Vagina (tissue), 2 donors: Measurements from ENCODE around the gene LGMN.

Experiments used
- POLR2A ChIP-seq, 2 donors: fragments of 450-650 bp; IDR thresholded peaks; one replicate each; pipeline ENCODE4 v1.6.1; 2017; ENCODE audit warnings: antibody characterized with exemption in 2 of 2, mild to moderate bottlenecking in 2 of 2, moderate library complexity in 2 of 2
- TF ChIP-seq, protein P1 (sequence below), 3 experiments: fragments of 450-650 bp in 2 of 3; fragments of 200-600 bp in 1 of 3; sonication (generic) in 1 of 3; IDR thresholded peaks; one replicate each; pipeline ENCODE4 v1.5.1; 2017 to 2019; ENCODE audit warnings: antibody characterized with exemption in 3 of 3, mild to moderate bottlenecking in 2 of 3, moderate library complexity in 2 of 3

DNA sequence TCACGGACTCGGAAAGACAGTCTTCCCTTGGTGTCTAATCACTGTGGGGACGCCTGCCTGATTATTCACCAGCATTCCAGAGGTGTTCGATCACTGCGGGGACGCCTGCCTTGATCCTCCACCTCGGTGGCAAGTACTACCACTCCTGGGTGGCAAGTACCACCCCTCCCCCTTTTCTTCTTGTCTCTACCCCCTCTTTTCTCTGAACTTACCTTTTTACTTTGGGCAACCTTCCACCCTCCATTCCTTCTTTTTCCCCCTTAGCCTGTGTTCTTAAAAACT lies 12.0 kb upstream of the LGMN start:
- TF ChIP-seq, protein P1, sequence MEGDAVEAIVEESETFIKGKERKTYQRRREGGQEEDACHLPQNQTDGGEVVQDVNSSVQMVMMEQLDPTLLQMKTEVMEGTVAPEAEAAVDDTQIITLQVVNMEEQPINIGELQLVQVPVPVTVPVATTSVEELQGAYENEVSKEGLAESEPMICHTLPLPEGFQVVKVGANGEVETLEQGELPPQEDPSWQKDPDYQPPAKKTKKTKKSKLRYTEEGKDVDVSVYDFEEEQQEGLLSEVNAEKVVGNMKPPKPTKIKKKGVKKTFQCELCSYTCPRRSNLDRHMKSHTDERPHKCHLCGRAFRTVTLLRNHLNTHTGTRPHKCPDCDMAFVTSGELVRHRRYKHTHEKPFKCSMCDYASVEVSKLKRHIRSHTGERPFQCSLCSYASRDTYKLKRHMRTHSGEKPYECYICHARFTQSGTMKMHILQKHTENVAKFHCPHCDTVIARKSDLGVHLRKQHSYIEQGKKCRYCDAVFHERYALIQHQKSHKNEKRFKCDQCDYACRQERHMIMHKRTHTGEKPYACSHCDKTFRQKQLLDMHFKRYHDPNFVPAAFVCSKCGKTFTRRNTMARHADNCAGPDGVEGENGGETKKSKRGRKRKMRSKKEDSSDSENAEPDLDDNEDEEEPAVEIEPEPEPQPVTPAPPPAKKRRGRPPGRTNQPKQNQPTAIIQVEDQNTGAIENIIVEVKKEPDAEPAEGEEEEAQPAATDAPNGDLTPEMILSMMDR (IDR thresholded peaks at IDR 0.05): no peak
- TF ChIP-seq POLR2A (IDR thresholded peaks at IDR 0.05): no peak
